T-helper 17 cell (primary cell): ENCODE data around the gene DOK6. TPM values are rescaled to one million over a fixed set of nuclear protein-coding genes. Genes with fewer than 3 reads are reported as not detected.

ENCODE experiments used
- ATAC-seq: fragments of 150-1000 bp; cut with Tn5 transposase; 2 replicates; pipeline ENCODE4 v1.10.0; 2021; ENCODE audit warnings: mild to moderate bottlenecking, moderate library complexity
- DNase-seq, 3 donors: peaks; one replicate each; pipeline versions ENCODE4 v3.0.0 to v3.0.0-alpha.2; 2020 to 2021
- H3K9me3 ChIP-seq: one replicate; pipeline ENCODE4 v1.7.0; 2013; ENCODE audit warnings: low read length, mild to moderate bottlenecking; ENCODE audit not compliant: control insufficient read depth, poor library complexity, severe bottlenecking
- H3K27ac Mint-ChIP-seq: one replicate; pipeline ENCODE4 v1.8.0; 2022; ENCODE audit warnings: mild to moderate bottlenecking, moderate library complexity, mixed read lengths
- H3K27me3 Mint-ChIP-seq: one replicate; pipeline ENCODE4 v1.8.0; 2022; ENCODE audit warnings: mixed read lengths
- H3K36me3 Mint-ChIP-seq: one replicate; pipeline ENCODE4 v1.8.0; 2022; ENCODE audit warnings: low read depth, mixed read lengths
- H3K4me1 Mint-ChIP-seq: one replicate; pipeline ENCODE4 v1.8.0; 2022; ENCODE audit warnings: mild to moderate bottlenecking, mixed read lengths
- H3K4me3 Mint-ChIP-seq: one replicate; pipeline ENCODE4 v1.8.0; 2022; ENCODE audit warnings: mild to moderate bottlenecking, moderate library complexity, mixed read lengths
- total RNA-seq, 4 donors: library from RNA in 2 of 4; stranded (reverse) in 2 of 4; gene quantifications; one replicate each; pipeline ENCODE4 v1.2.3 and lab custom pipeline; 2022 to 2026

Gene DOK6
- total RNA-seq, 2 donors from 2014 or later, result 0.05 TPM; not detected in 1

DNA sequence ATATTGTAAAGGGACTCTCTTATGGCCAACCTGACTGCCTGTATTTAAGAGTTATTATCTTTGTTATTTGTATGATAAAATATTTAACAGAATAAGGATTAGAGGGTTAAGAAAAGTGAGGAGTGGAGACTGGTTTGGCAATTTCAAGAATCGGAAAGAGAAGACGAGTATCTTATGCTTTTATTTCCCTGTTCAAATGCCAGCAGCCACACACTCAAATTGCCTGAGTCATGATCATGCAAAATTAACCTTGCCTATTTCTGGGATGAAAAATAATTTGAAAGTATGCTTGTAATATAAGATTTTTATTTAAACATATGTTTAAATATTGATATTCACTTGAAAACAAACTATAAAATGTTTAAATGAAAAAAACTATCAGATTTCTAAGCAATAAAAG lies 358.4 kb downstream of the DOK6 start:
- Mint-ChIP-seq H3K27me3 (no peaks in the 10 kb centered on the region), H3K4me3 (no peak overlapping the region), H3K27ac (no peak overlapping the region), H3K36me3 (peaks cover 2% of the 10 kb centered on the region), H3K4me1 (peaks cover 10% of the 10 kb centered on the region)
- DNase-seq (no peak), ATAC-seq (no peak)
- H3K9me3 ChIP-seq, result peaks cover 2% of the 10 kb centered on the region

DNA sequence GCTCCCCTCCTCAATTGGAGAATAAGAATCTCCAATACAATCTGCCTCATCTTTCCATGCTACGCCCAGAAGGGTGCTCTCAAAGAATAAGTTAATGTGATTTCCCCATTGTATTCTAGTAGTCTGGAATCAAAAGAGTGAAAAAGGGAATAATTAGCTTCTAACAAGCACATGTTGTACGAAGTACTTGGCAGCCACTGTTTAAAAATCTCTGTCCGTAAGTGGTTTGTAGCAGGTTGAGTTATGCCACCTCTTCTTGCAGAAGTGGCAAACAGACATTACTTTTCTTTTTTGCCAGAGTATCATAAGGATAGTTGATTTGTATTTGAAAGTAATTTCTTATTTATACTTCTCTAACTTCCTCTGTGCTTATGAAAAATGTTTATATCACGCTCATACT lies 362.3 kb downstream of the DOK6 start:
- peaks cover 7% of the 10 kb centered on the region for H3K4me1 Mint-ChIP-seq
- H3K4me3 Mint-ChIP-seq, result no peak overlapping the region
- no peak overlapping the region for H3K27ac Mint-ChIP-seq
- peaks cover 2% of the 10 kb centered on the region for H3K9me3 ChIP-seq
- DNase-seq, result no peak
- ATAC-seq, result no peak
- peaks cover 2% of the 10 kb centered on the region for H3K36me3 Mint-ChIP-seq
- H3K27me3 Mint-ChIP-seq, result no peaks in the 10 kb centered on the region

DNA sequence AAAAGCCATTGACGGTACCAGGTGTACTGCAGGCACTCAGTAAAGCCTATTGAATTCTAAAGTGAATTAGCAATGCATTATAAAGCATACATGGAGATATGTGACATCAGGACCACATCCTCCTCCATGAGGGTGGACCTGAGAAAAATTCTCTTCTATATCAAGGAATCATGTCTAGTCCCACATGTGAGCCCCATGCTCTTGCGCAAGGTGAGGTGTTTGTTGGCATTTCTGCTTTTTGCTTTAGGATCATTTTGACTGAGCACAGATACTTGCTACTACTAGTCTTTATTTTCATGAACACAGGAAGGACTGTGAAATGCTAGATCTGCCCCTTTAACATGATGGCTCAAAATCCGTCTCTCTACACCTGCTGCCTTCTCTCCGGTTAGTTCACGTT lies 363.1 kb downstream of the DOK6 start:
- peaks cover 2% of the 10 kb centered on the region for H3K4me1 Mint-ChIP-seq
- H3K36me3 Mint-ChIP-seq, result peaks cover 2% of the 10 kb centered on the region
- no peak overlapping the region for H3K27ac Mint-ChIP-seq
- peaks cover 2% of the 10 kb centered on the region for H3K9me3 ChIP-seq
- DNase-seq (no peak), ATAC-seq (no peak)
- H3K27me3 Mint-ChIP-seq, result no peaks in the 10 kb centered on the region
- H3K4me3 Mint-ChIP-seq, result no peak overlapping the region

DNA sequence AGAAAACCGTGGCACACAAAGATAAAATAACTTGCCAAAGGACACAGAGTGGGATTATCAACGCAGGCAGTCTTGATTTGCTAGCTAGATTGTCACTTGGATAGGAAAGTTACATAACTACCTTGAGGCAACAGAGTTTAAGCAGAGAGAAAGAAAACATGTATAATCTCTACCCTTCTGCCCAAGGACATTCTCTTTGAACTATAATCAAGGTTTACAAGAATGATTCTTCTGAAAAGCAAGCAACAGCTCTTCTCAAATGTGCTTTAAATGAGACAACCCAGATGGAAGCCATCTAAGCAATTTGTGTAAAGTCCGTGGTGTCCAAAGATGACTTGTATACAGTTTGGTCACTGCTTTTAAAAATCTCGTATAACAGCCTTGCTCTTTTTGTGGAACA lies 369.6 kb downstream of the DOK6 start:
- Mint-ChIP-seq H3K27ac (no peak overlapping the region), H3K36me3 (peaks cover 9% of the 10 kb centered on the region), H3K27me3 (no peaks in the 10 kb centered on the region), H3K4me1 (peaks cover 2% of the 10 kb centered on the region), H3K4me3 (no peak overlapping the region)
- ATAC-seq, result no peak
- no peaks in the 10 kb centered on the region for H3K9me3 ChIP-seq
- DNase-seq, result no peak

DNA sequence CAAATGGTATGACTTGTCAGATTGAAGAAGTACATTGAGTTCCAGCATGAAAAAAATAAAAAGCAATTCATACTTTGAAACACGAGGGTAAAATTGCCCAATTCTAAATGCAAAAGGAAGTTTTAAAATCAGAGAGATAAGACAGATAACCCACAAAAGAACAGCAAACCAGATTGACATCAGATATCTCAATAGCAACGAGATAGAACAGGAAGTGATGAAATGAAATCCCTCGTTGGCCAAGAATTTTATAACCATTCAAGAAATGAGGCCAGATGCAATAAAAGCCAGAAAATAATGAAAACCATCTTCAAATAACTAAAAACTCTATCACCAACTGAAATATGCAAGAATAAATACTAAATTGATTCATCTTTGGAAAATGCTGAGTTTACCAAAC lies 374.1 kb downstream of the DOK6 start:
- H3K4me3 Mint-ChIP-seq, result no peak overlapping the region
- ATAC-seq, result no peak

DNA sequence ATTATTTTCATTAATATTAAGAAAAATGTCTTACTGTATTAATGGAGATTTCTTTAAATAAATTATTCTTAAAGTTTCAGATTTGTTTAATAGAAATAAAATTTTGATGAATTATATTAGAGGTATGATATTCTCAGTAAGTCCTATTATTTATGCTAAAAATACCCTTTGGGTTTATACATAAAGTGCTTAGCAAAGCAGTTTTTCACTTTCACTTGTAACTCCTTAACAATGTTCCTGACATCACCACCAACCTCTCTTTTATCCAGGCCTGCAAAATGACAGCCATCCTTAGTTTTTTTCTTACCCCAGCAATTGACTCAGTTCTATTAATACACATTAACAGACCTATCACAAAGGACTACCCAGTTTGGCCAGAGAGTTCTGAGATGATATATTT lies 376.6 kb downstream of the DOK6 start:
- H3K4me1 Mint-ChIP-seq, result peaks cover 5% of the 10 kb centered on the region
- DNase-seq (no peak), ATAC-seq (no peak)

More for the DNA sequence above, 374.1 kb downstream of the DOK6 start:
- no peak overlapping the region for H3K27ac Mint-ChIP-seq
- H3K4me1 Mint-ChIP-seq, result peaks cover 5% of the 10 kb centered on the region
- no peak for DNase-seq
- H3K9me3 ChIP-seq, result no peaks in the 10 kb centered on the region
- no peaks in the 10 kb centered on the region for H3K27me3 Mint-ChIP-seq
- peaks cover 6% of the 10 kb centered on the region for H3K36me3 Mint-ChIP-seq

DNA sequence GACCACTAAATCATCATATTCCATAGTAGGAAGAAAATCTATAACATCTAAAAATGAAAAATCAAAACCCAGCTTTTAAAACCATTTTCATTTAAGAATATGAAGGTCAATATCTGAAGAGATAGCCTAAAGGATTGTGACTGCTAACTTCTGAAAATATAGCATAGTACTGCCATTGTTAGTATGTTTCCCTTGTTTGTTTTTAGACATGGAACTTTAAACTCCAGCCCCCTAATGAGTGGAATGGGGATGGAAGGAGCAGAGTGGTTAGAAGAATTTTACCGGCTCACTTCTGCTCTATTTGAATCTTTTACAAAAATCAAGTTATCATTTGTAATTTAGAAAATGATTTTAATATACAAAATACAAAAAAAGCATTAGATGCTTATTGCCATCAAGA lies 378.0 kb downstream of the DOK6 start:
- no peaks in the 10 kb centered on the region for H3K27me3 Mint-ChIP-seq
- no peak overlapping the region for H3K27ac Mint-ChIP-seq
- H3K4me3 Mint-ChIP-seq, result no peak overlapping the region
- peaks cover 5% of the 10 kb centered on the region for H3K4me1 Mint-ChIP-seq
- no peak for DNase-seq
- H3K36me3 Mint-ChIP-seq, result no peaks in the 10 kb centered on the region
- H3K9me3 ChIP-seq, result no peaks in the 10 kb centered on the region
- ATAC-seq, result no peak

More for the DNA sequence above, 376.6 kb downstream of the DOK6 start:
- H3K9me3 ChIP-seq, result no peaks in the 10 kb centered on the region
- H3K27me3 Mint-ChIP-seq, result no peaks in the 10 kb centered on the region
- no peak overlapping the region for H3K27ac Mint-ChIP-seq
- H3K36me3 Mint-ChIP-seq, result peaks cover 4% of the 10 kb centered on the region
- H3K4me3 Mint-ChIP-seq, result no peak overlapping the region

DNA sequence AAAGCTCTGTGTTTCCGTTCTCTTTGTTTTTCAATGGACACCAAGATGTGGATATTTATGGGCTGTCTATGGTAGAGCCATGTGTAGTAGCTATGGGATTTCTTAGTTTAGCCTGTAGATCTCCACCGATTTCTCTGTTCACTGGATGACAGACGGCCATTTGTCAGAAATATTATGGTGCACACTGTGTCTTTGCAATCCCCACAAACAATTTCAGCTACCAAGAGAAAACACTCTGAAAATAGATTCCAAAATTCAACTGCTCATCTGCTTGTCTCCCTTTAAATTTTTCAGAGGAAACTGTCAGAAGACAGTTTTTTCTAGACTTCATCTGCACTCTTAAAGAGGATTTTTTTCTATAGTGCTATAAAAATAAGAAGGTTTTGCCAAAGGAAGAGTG lies 380.2 kb downstream of the DOK6 start:
- Mint-ChIP-seq H3K4me3 (no peak overlapping the region), H3K27ac (no peak overlapping the region)

DNA sequence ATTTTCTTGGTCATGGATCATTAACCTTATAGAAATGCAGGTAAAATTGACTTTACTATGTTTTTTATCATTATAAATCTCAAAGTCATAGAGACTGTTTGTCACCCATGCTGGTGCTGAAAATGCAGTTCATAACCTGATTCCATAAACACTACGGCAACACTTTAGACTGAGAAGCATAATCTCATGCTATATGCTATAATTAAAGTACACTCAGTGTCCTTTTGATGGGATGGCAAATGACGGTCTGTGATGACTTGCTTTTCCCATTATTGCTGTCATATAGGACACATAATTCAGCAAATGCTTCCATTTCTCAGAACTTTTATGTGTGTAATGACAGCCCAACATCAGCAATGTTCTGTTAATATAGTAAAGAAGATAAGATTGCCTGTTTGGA lies 384.1 kb downstream of the DOK6 start:
- DNase-seq (no peak), ATAC-seq (no peak)
- Mint-ChIP-seq H3K4me3 (no peak overlapping the region), H3K4me1 (no peaks in the 10 kb centered on the region), H3K27me3 (no peaks in the 10 kb centered on the region), H3K27ac (no peak overlapping the region), H3K36me3 (no peaks in the 10 kb centered on the region)
- no peaks in the 10 kb centered on the region for H3K9me3 ChIP-seq

More for the DNA sequence above, 380.2 kb downstream of the DOK6 start:
- ATAC-seq (no peak), DNase-seq (no peak)
- H3K36me3 Mint-ChIP-seq, result no peaks in the 10 kb centered on the region
- H3K9me3 ChIP-seq, result no peaks in the 10 kb centered on the region
- peaks cover 3% of the 10 kb centered on the region for H3K4me1 Mint-ChIP-seq
- H3K27me3 Mint-ChIP-seq, result no peaks in the 10 kb centered on the region

DNA sequence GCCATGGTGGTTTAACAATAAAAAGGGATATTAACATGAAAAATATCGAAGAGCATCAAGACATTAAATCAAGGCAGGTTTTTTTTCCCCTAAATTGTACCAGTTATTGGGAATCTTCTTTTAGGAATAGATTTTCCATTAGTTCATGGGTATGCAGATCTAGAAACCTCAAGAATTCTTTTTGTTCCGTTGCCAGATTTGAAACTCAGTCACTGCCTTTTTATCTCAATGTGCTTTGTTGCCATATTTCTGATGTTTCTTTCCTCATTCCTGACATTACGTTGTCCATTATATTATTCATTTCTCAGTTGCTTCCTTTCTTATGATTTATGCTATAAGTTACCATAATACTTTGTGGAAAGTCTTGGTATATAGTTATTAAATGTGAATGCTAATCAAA lies 384.8 kb downstream of the DOK6 start:
- no peaks in the 10 kb centered on the region for H3K36me3 Mint-ChIP-seq
- no peaks in the 10 kb centered on the region for H3K4me1 Mint-ChIP-seq
- no peak overlapping the region for H3K27ac Mint-ChIP-seq
- no peaks in the 10 kb centered on the region for H3K9me3 ChIP-seq
- DNase-seq (no peak), ATAC-seq (no peak)
- no peaks in the 10 kb centered on the region for H3K27me3 Mint-ChIP-seq
- no peak overlapping the region for H3K4me3 Mint-ChIP-seq

DNA sequence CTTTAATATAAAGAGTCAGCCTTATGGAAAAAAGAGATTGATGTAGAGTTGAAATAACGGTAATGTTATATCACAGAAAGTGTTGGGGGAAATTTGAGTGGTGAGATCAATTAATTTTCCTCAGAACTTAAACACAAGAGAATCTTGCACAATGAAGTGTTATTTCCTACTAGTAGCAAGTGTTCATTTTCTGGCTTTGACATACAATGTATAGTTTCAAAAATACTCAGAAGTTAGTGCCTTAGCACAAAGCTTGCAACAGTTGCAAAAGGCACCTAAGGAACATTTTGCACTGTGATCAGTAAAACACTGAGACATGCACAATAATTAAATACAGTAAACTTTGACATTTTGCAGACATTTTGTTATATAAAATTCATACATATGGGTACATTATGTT lies 385.7 kb downstream of the DOK6 start:
- H3K27ac Mint-ChIP-seq, result no peak overlapping the region
- H3K9me3 ChIP-seq, result no peaks in the 10 kb centered on the region
- DNase-seq (no peak), ATAC-seq (no peak)
- H3K36me3 Mint-ChIP-seq, result no peaks in the 10 kb centered on the region
- H3K4me1 Mint-ChIP-seq, result no peaks in the 10 kb centered on the region
- no peaks in the 10 kb centered on the region for H3K27me3 Mint-ChIP-seq
- no peak overlapping the region for H3K4me3 Mint-ChIP-seq

DNA sequence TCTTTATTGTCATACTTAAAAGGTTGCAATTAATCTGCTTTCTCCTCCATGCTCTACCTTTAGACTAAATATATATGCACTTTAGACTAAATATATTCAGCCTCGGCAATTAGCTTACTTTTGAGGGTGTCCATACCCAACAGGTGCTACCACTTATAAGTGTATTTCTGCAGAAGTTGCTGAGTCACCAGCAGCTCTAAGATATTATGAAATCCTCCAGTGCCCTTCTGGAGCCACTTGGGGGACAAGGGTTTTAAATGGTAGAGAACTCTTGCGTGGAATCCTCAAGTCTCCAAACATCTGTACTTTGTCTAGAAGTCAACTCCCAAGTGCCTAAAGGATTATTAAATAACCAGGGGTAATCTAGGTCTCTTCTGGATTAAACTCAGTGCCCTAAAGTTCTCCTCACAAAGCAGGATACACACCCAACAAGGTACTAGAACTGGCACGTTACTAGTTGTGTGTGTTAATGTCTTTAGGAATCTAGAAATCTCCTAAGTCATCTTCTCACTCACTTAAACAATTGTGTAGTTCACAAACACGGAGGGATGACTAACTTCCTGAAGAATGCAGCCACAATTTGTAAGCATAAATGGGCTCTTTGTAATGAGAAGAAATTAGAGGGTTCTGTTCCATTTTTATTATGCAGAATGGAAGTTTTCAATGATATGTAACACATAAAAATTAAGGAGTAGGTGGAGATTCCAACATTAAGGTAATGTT lies 387.3 kb downstream of the DOK6 start:
- H3K27ac Mint-ChIP-seq, result no peak overlapping the region
- H3K9me3 ChIP-seq, result no peaks in the 10 kb centered on the region
- no peak overlapping the region for H3K4me3 Mint-ChIP-seq
- DNase-seq, result no peak
- no peak for ATAC-seq
- H3K4me1 Mint-ChIP-seq, result no peaks in the 10 kb centered on the region
- no peaks in the 10 kb centered on the region for H3K36me3 Mint-ChIP-seq
- H3K27me3 Mint-ChIP-seq, result no peaks in the 10 kb centered on the region

DNA sequence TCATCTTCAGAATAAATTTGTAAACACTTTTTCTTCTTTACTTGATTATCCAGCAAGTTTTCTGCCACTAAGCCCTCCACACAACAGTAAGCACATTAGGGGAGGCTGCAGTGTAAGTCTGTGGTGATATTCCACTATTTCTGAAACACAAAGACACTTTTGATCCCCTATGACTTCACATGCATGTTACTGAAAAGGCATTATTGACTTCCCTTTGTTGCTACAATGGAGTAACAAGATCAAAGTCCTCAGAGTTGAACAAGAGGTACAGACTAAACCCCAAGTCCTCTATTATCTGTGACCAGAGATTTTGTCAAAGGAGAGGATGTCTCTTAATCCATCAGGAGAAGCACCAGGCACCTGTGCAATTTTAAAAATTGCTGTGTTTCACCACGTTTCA lies 389.1 kb downstream of the DOK6 start:
- Mint-ChIP-seq H3K27me3 (no peaks in the 10 kb centered on the region), H3K4me1 (no peaks in the 10 kb centered on the region)

DNA sequence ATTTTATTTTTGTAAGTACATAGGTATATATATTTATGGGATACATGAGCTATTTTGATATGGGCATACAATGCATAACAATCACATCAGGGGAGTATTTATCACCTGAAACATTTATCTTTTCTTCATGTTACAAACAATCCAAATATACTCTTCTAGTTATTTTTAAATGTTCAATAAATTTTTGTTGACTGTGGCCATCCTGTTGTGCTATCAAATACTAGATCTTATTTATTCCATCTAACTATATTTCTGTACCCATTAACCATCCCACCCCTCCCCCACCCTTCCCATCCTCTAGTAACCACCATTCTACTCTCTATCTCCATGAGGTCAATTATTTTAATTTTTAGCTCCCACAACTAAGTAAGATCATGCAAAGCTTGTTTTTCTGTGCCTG lies 390.0 kb downstream of the DOK6 start:
- H3K27ac Mint-ChIP-seq, result no peak overlapping the region
- H3K4me1 Mint-ChIP-seq, result no peaks in the 10 kb centered on the region
- no peaks in the 10 kb centered on the region for H3K9me3 ChIP-seq
- ATAC-seq (no peak), DNase-seq (no peak)
- no peak overlapping the region for H3K4me3 Mint-ChIP-seq
- no peaks in the 10 kb centered on the region for H3K27me3 Mint-ChIP-seq
- no peaks in the 10 kb centered on the region for H3K36me3 Mint-ChIP-seq

More for the DNA sequence above, 389.1 kb downstream of the DOK6 start:
- H3K27ac Mint-ChIP-seq, result no peak overlapping the region
- no peak for DNase-seq
- no peak for ATAC-seq
- H3K4me3 Mint-ChIP-seq, result no peak overlapping the region
- H3K36me3 Mint-ChIP-seq, result no peaks in the 10 kb centered on the region
- H3K9me3 ChIP-seq, result no peaks in the 10 kb centered on the region
